ENCODE data around the gene PLSCR3. TPM values are rescaled to one million over a fixed set of nuclear protein-coding genes. Genes with fewer than 3 reads are reported as not detected.

PLSCR3 gene
- total RNA-seq, 1 donor from 2014 or later = 9.0 TPM

GRCh38 chr17:7403727-7403976, 9.3 kb upstream of the PLSCR3 start:
- DNase-seq (ENCODE audit: low read depth) (no peak), FAIRE-seq (no peak)
- H3K36me3 ChIP-seq (ENCODE audit: control insufficient read depth, insufficient read depth, low read length) = no peaks in the 10 kb centered on the region
- peak overlapping the region; percentile 74 for H3K4me3 ChIP-seq (ENCODE audit: low read depth, low read length)
- no peak for TF ChIP-seq CTCF (IDR thresholded peaks at IDR 0.05; ENCODE audit: insufficient read depth, low read length, severe bottlenecking)
- no peaks in the 10 kb centered on the region for H3K27me3 ChIP-seq (ENCODE audit: control insufficient read depth, insufficient read depth, low read length)

- TF ChIP-seq CTCF (IDR thresholded peaks at IDR 0.05; ENCODE audit: insufficient read depth, low read length, severe bottlenecking) = no peak
- DNase-seq (ENCODE audit: low read depth) (no peak), FAIRE-seq (peak; percentile 52)
- Histone ChIP-seq H3K27me3 (ENCODE audit: control insufficient read depth, insufficient read depth, low read length) (no peaks in the 10 kb centered on the region), H3K36me3 (ENCODE audit: control insufficient read depth, insufficient read depth, low read length) (no peaks in the 10 kb centered on the region), H3K4me3 (ENCODE audit: low read depth, low read length) (peak overlapping the region; percentile 74)
These were observed 8.9 kb upstream of the PLSCR3 start for GRCh38 chr17:7403043-7403726.

GRCh38 chr17:7398612-7399011, 4.3 kb upstream of the PLSCR3 start:
- Histone ChIP-seq H3K36me3 (ENCODE audit: control insufficient read depth, insufficient read depth, low read length) (no peaks in the 10 kb centered on the region), H3K4me3 (ENCODE audit: low read depth, low read length) (no peak overlapping the region), H3K27me3 (ENCODE audit: control insufficient read depth, insufficient read depth, low read length) (no peaks in the 10 kb centered on the region)
- DNase-seq (ENCODE audit: low read depth) = no peak
- no peak for TF ChIP-seq CTCF (IDR thresholded peaks at IDR 0.05; ENCODE audit: insufficient read depth, low read length, severe bottlenecking)
- FAIRE-seq = no peak

GRCh38 chr17:7396147-7396546, 1.8 kb upstream of the PLSCR3 start:
- Histone ChIP-seq H3K4me3 (ENCODE audit: low read depth, low read length) (no peak overlapping the region), H3K27me3 (ENCODE audit: control insufficient read depth, insufficient read depth, low read length) (no peaks in the 10 kb centered on the region), H3K36me3 (ENCODE audit: control insufficient read depth, insufficient read depth, low read length) (peaks cover 11% of the 10 kb centered on the region)
- FAIRE-seq = no peak
- TF ChIP-seq CTCF (IDR thresholded peaks at IDR 0.05; ENCODE audit: insufficient read depth, low read length, severe bottlenecking) = no peak
- DNase-seq (ENCODE audit: low read depth) = no peak

GRCh38 chr17:7393613-7394451, 493 bp downstream of the PLSCR3 start:
- peak; percentile 44 for DNase-seq (ENCODE audit: low read depth)
- TF ChIP-seq CTCF (IDR thresholded peaks at IDR 0.05; ENCODE audit: insufficient read depth, low read length, severe bottlenecking) = no peak

More at GRCh38 chr17:7393613-7394451, 493 bp downstream of the PLSCR3 start:
- H3K36me3 ChIP-seq (ENCODE audit: control insufficient read depth, insufficient read depth, low read length) = peaks cover 26% of the 10 kb centered on the region
- H3K4me3 ChIP-seq (ENCODE audit: low read depth, low read length) = peak overlapping the region; percentile 82
- FAIRE-seq = no peak
- H3K27me3 ChIP-seq (ENCODE audit: control insufficient read depth, insufficient read depth, low read length) = no peaks in the 10 kb centered on the region
